ENCODE measurements around the gene IREB2.

GRCh38 chr15:78502641-78503040, 64.6 kb downstream of the IREB2 start:
- no peak for TF ChIP-seq CTCF (IDR thresholded peaks at IDR 0.05)
- no peak for TF ChIP-seq POLR2A (IDR thresholded peaks at IDR 0.05)
